K562 (cell line): Measurements from ENCODE around the gene FAM234A. TPM values are rescaled to one million over a fixed set of nuclear protein-coding genes. Genes with fewer than 3 reads are reported as not detected.

Experiments
- polyA plus RNA-seq, 8 experiments: library from polyadenylated mRNA; depleted of rRNA in 4 of 8; stranded (reverse) in 5 of 8; unstranded in 3 of 8; fragments of >200 nt; fragmentation: Nextera tagmentation in 2 of 8; fragmentation: Illumina TruSeq in 1 of 8; extraction: Ambion mirVana in 2 of 8; extraction: Trizol in 1 of 8; gene quantifications; 2 replicates each; pipeline versions ENCODE4 v1.2.1 to v1.2.3, GENCODE V29; 2011 to 2014; ENCODE audit warnings: inconsistent platforms in 1 of 8, missing spikeins in 1 of 8
- total RNA-seq, 7 experiments: library from RNA; depleted of rRNA in 6 of 7; stranded (reverse); fragments of >200 nt in 6 of 7; fragmentation: Illumina TruSeq in 2 of 7; extraction: Trizol in 2 of 7; gene quantifications; 2 replicates each; pipeline versions ENCODE4 v1.2.1 to v1.2.3, GENCODE V29; 2011 to 2021; ENCODE audit warnings: low replicate concordance in 1 of 7
- TF ChIP-seq, protein P1 (sequence below): fragments of 200-600 bp; sonication (generic); IDR thresholded peaks from one replicate; pipeline ENCODE4 v1.6.1; 2012; ENCODE audit warnings: mild to moderate bottlenecking, low read depth, low read length, inconsistent platforms

FAM234A gene
- total and polyA plus RNA-seq, 9 of the 15 experiments (the other 6 are each of a cell fraction or from before 2014, with no cell fraction given), result 1.0 to 47.9 (median 15.0) TPM

DNA sequence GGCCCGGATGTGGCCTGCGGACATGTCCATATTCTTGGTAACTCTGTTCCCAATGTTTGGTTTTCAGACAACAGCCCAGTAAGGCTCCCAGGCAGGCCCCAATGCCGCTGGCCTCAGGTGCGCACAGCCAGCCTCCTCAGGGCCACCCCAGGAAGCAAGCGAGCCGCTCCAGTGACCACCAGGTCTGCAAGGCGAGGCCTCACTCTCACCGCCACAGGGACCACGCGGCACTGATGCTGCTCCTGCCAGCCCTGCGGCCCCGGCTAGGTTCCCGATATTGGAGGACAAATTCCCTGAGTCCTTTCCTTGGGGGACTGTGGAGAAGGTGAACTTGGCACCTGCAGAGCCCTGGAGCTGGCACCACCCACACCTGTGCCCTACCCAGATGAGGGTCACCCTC is 67.3 kb downstream of the FAM234A start (continued):
- TF ChIP-seq, protein P1, sequence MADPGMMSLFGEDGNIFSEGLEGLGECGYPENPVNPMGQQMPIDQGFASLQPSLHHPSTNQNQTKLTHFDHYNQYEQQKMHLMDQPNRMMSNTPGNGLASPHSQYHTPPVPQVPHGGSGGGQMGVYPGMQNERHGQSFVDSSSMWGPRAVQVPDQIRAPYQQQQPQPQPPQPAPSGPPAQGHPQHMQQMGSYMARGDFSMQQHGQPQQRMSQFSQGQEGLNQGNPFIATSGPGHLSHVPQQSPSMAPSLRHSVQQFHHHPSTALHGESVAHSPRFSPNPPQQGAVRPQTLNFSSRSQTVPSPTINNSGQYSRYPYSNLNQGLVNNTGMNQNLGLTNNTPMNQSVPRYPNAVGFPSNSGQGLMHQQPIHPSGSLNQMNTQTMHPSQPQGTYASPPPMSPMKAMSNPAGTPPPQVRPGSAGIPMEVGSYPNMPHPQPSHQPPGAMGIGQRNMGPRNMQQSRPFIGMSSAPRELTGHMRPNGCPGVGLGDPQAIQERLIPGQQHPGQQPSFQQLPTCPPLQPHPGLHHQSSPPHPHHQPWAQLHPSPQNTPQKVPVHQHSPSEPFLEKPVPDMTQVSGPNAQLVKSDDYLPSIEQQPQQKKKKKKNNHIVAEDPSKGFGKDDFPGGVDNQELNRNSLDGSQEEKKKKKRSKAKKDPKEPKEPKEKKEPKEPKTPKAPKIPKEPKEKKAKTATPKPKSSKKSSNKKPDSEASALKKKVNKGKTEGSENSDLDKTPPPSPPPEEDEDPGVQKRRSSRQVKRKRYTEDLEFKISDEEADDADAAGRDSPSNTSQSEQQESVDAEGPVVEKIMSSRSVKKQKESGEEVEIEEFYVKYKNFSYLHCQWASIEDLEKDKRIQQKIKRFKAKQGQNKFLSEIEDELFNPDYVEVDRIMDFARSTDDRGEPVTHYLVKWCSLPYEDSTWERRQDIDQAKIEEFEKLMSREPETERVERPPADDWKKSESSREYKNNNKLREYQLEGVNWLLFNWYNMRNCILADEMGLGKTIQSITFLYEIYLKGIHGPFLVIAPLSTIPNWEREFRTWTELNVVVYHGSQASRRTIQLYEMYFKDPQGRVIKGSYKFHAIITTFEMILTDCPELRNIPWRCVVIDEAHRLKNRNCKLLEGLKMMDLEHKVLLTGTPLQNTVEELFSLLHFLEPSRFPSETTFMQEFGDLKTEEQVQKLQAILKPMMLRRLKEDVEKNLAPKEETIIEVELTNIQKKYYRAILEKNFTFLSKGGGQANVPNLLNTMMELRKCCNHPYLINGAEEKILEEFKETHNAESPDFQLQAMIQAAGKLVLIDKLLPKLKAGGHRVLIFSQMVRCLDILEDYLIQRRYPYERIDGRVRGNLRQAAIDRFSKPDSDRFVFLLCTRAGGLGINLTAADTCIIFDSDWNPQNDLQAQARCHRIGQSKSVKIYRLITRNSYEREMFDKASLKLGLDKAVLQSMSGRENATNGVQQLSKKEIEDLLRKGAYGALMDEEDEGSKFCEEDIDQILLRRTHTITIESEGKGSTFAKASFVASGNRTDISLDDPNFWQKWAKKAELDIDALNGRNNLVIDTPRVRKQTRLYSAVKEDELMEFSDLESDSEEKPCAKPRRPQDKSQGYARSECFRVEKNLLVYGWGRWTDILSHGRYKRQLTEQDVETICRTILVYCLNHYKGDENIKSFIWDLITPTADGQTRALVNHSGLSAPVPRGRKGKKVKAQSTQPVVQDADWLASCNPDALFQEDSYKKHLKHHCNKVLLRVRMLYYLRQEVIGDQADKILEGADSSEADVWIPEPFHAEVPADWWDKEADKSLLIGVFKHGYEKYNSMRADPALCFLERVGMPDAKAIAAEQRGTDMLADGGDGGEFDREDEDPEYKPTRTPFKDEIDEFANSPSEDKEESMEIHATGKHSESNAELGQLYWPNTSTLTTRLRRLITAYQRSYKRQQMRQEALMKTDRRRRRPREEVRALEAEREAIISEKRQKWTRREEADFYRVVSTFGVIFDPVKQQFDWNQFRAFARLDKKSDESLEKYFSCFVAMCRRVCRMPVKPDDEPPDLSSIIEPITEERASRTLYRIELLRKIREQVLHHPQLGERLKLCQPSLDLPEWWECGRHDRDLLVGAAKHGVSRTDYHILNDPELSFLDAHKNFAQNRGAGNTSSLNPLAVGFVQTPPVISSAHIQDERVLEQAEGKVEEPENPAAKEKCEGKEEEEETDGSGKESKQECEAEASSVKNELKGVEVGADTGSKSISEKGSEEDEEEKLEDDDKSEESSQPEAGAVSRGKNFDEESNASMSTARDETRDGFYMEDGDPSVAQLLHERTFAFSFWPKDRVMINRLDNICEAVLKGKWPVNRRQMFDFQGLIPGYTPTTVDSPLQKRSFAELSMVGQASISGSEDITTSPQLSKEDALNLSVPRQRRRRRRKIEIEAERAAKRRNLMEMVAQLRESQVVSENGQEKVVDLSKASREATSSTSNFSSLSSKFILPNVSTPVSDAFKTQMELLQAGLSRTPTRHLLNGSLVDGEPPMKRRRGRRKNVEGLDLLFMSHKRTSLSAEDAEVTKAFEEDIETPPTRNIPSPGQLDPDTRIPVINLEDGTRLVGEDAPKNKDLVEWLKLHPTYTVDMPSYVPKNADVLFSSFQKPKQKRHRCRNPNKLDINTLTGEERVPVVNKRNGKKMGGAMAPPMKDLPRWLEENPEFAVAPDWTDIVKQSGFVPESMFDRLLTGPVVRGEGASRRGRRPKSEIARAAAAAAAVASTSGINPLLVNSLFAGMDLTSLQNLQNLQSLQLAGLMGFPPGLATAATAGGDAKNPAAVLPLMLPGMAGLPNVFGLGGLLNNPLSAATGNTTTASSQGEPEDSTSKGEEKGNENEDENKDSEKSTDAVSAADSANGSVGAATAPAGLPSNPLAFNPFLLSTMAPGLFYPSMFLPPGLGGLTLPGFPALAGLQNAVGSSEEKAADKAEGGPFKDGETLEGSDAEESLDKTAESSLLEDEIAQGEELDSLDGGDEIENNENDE, result no peak
